H1 (cell line): ENCODE data around the gene METRN. TPM values are rescaled to one million over a fixed set of nuclear protein-coding genes. Genes with fewer than 3 reads are reported as not detected.

Experiments used
- CTCF ChIA-PET: fragments of 300-600 bp; sonication (Branson Sonifier 250); formaldehyde crosslinking; loops from one replicate; lab custom pipeline; 2021; ENCODE audit not compliant: partially characterized antibody; lab: Charles Lee
- POLR2A ChIA-PET: fragments of 300-600 bp; sonication (Branson Sonifier 250); formaldehyde crosslinking; loops from one replicate; lab custom pipeline; 2021; ENCODE audit warnings: inconsistent platforms; ENCODE audit not compliant: partially characterized antibody; lab: Charles Lee
- DNase-seq, 2 experiments: peaks; one replicate each; pipeline versions ENCODE4 v3.0.0 to v3.0.0-alpha.2; 2010 to 2022; ENCODE audit warnings: low spot score in 2 of 2, low read depth in 1 of 2, mixed read lengths in 1 of 2
- FAIRE-seq: peaks from 2 replicates; lab custom pipeline; 2011; peaks lifted over from hg19 to GRCh38; lab: Jason Lieb, UNC
- H2AFZ ChIP-seq: 2 replicates; pipeline ENCODE4 v1.8.1; 2012; ENCODE audit warnings: low read length, inconsistent platforms
- H2AK5ac ChIP-seq: 2 replicates; pipeline ENCODE4 v1.6.1; 2013; ENCODE audit warnings: low read depth, low read length
- H2BK120ac ChIP-seq: replicated peaks from 2 replicates; pipeline ENCODE3; 2013; ENCODE audit warnings: low read depth, low read length, inconsistent platforms
- H2BK12ac ChIP-seq: 2 replicates; pipeline ENCODE4 v1.6.1; 2013; ENCODE audit warnings: low read depth, low read length
- H2BK15ac ChIP-seq: 2 replicates; pipeline ENCODE4 v1.6.1; 2013; ENCODE audit warnings: low read length
- H2BK20ac ChIP-seq: 2 replicates; pipeline ENCODE4 v1.6.1; 2013; ENCODE audit warnings: low read length
- H2BK5ac ChIP-seq: 2 replicates; pipeline ENCODE4 v1.6.1; 2013; ENCODE audit warnings: low read depth, low read length
- H3K14ac ChIP-seq: 2 replicates; pipeline ENCODE4 v1.6.1; 2013; ENCODE audit warnings: inconsistent platforms; ENCODE audit not compliant: insufficient read length
- H3K18ac ChIP-seq: 2 replicates; pipeline ENCODE4 v1.6.1; 2013; ENCODE audit warnings: low read length; ENCODE audit errors: extremely low read depth
- H3K23ac ChIP-seq: 2 replicates; pipeline ENCODE4 v1.6.1; 2013; ENCODE audit warnings: inconsistent platforms; ENCODE audit not compliant: insufficient read length
- H3K23me2 ChIP-seq: 2 replicates; pipeline ENCODE4 v1.6.1; 2013; ENCODE audit warnings: low read depth, low read length
- H3K27ac ChIP-seq: 2 replicates; pipeline ENCODE4 v1.6.1; 2011; ENCODE audit warnings: low read depth, low read length, inconsistent platforms
- H3K27me3 ChIP-seq, 4 experiments: replicated peaks in 1 of 4; 1 replicate in 1 of 4; 2 replicates in 3 of 4; pipeline versions ENCODE4 v1.6.1 to v1.8.1; 2011 to 2013; ENCODE audit warnings: low read length in 3 of 4, mild to moderate bottlenecking in 3 of 4, inconsistent platforms in 2 of 4, mixed read lengths in 2 of 4, moderate library complexity in 1 of 4; ENCODE audit not compliant: control insufficient read depth in 3 of 4, insufficient read depth in 3 of 4; ENCODE audit errors: extremely low read depth in 1 of 4
- H3K36me3 ChIP-seq, 4 experiments: 2 replicates each; pipeline versions ENCODE4 v1.6.1 to v1.8.1; 2011 to 2013; ENCODE audit warnings: mild to moderate bottlenecking in 4 of 4, low read length in 3 of 4, moderate library complexity in 2 of 4, control low read depth in 1 of 4, inconsistent platforms in 1 of 4; ENCODE audit not compliant: insufficient read depth in 4 of 4, control insufficient read depth in 2 of 4
- H3K4ac ChIP-seq: replicated peaks from 2 replicates; pipeline ENCODE3; 2013; ENCODE audit warnings: low read length, low read depth, mixed read lengths, inconsistent platforms; ENCODE audit not compliant: insufficient read length
- H3K4me1 ChIP-seq, 4 experiments: replicated peaks in 1 of 4; 1 replicate in 1 of 4; 2 replicates in 3 of 4; pipeline versions ENCODE4 v1.6.1 to v1.8.1; 2011 to 2013; ENCODE audit warnings: low read length in 3 of 4, inconsistent platforms in 2 of 4, mixed read lengths in 1 of 4; ENCODE audit not compliant: insufficient read depth in 4 of 4, control insufficient read depth in 3 of 4
- H3K4me2 ChIP-seq, 2 experiments: 2 replicates each; pipeline versions ENCODE4 v1.6.1 to v1.8.1; 2011 to 2013; ENCODE audit warnings: low read depth in 2 of 2, low read length in 2 of 2, control low read depth in 1 of 2, inconsistent platforms in 1 of 2, mild to moderate bottlenecking in 1 of 2; ENCODE audit not compliant: insufficient read depth in 1 of 2
- H3K4me3 ChIP-seq, 4 experiments: fragments of 200-600, 300-600 bp in 1 of 4; sonication (generic), shearing (Covaris generic), sonication (Bioruptor Twin) in 1 of 4; 2 replicates each; pipeline versions ENCODE4 v1.5.1 to v1.8.1; 2011 to 2016; ENCODE audit warnings: low read length in 4 of 4, low read depth in 3 of 4, control low read depth in 2 of 4, inconsistent platforms in 2 of 4, mild to moderate bottlenecking in 2 of 4, mixed read lengths in 1 of 4, moderate library complexity in 1 of 4; ENCODE audit not compliant: insufficient read depth in 2 of 4; ENCODE audit errors: extremely low read depth in 1 of 4
- H3K56ac ChIP-seq: replicated peaks from 2 replicates; pipeline ENCODE3; 2013; ENCODE audit warnings: low read depth, mild to moderate bottlenecking, mixed read lengths, low read length, inconsistent platforms; ENCODE audit not compliant: insufficient read length
- H3K79me1 ChIP-seq: 2 replicates; pipeline ENCODE4 v1.6.1; 2013; ENCODE audit warnings: low read depth, low read length, control low read depth
- H3K79me2 ChIP-seq, 2 experiments: 2 replicates each; pipeline versions ENCODE4 v1.6.1 to v1.8.1; 2012 to 2013; ENCODE audit warnings: low read length in 2 of 2, mild to moderate bottlenecking in 2 of 2, inconsistent platforms in 1 of 2; ENCODE audit not compliant: insufficient read depth in 2 of 2, control insufficient read depth in 1 of 2
- H3K9ac ChIP-seq, 4 experiments: replicated peaks in 1 of 4; 1 replicate in 1 of 4; 2 replicates in 3 of 4; pipeline versions ENCODE4 v1.6.1 to v1.8.1; 2011 to 2013; ENCODE audit warnings: low read depth in 3 of 4, low read length in 3 of 4, control low read depth in 2 of 4, mild to moderate bottlenecking in 2 of 4, moderate library complexity in 2 of 4, inconsistent platforms in 1 of 4; ENCODE audit errors: extremely low read depth in 1 of 4
- H3K9me3 ChIP-seq, 2 experiments: 2 replicates each; pipeline versions ENCODE4 v1.6.1 to v1.8.1; 2012 to 2013; ENCODE audit warnings: mild to moderate bottlenecking in 2 of 2, moderate library complexity in 2 of 2, control low read depth in 1 of 2, inconsistent platforms in 1 of 2, low read depth in 1 of 2, low read length in 1 of 2, mixed read lengths in 1 of 2; ENCODE audit not compliant: insufficient read depth in 2 of 2
- H4K20me1 ChIP-seq, 2 experiments: replicated peaks in 1 of 2; 2 replicates each; pipeline versions ENCODE3 to v1.8.1; 2011 to 2013; ENCODE audit warnings: inconsistent platforms in 2 of 2, low read length in 2 of 2, mild to moderate bottlenecking in 1 of 2; ENCODE audit not compliant: insufficient read depth in 2 of 2, control insufficient read depth in 1 of 2
- H4K5ac ChIP-seq: 2 replicates; pipeline ENCODE4 v1.6.1; 2013; ENCODE audit warnings: low read length, low read depth, mixed read lengths, inconsistent platforms; ENCODE audit not compliant: insufficient read length
- H4K8ac ChIP-seq: 2 replicates; pipeline ENCODE4 v1.8.0; 2013; ENCODE audit warnings: mild to moderate bottlenecking, moderate library complexity, low read length, inconsistent platforms; ENCODE audit not compliant: insufficient read depth; ENCODE audit errors: extremely low read depth
- H4K91ac ChIP-seq: replicated peaks from 2 replicates; pipeline ENCODE3; 2013; ENCODE audit warnings: low read length, mixed read lengths, inconsistent platforms; ENCODE audit not compliant: insufficient read length
- EGR1 ChIP-seq: IDR thresholded peaks from 2 replicates; pipeline ENCODE4 v1.6.1; 2011; ENCODE audit warnings: low read depth, low read length, borderline replicate concordance
- EZH2 ChIP-seq: fragments of 200-600 bp; sonication (generic); IDR thresholded peaks from 2 replicates; pipeline ENCODE4 v1.7.1; 2012; ENCODE audit warnings: low read depth, mild to moderate bottlenecking, moderate library complexity, low read length, inconsistent platforms; ENCODE audit not compliant: severe bottlenecking
- WGBS, 2 experiments: shearing (Covaris generic) in 1 of 2; methylation state at CpG; one replicate each; pipeline versions ENCODE4 v1.1.6 to v1.1.7; 2013 to 2015; ENCODE audit warnings: low lambda C conversion rate in 2 of 2, mixed read lengths in 2 of 2, inconsistent platforms in 1 of 2, low coverage in 1 of 2, missing lambda C conversion rate in 1 of 2; ENCODE audit not compliant: insufficient replicate concordance in 2 of 2, insufficient coverage in 1 of 2, insufficient read length in 1 of 2; ENCODE audit errors: extremely low coverage in 1 of 2, missing lambda C conversion rate in 1 of 2; 5-methylcytosine and 5-hydroxymethylcytosine counted together
- polyA plus RNA-seq, 7 experiments: library from polyadenylated mRNA; depleted of rRNA in 3 of 7; stranded (reverse) in 5 of 7; unstranded in 2 of 7; fragments of >200 nt in 5 of 7; fragments of 200-250 nt in 2 of 7; gene quantifications; 1 replicate in 5 of 7; 2 replicates in 1 of 7; 4 replicates in 1 of 7; pipeline versions ENCODE4 v1.2.1 to v1.2.3, GENCODE V29; 2011 to 2013; ENCODE audit warnings: missing spikeins in 2 of 7, mixed read lengths in 2 of 7
- total RNA-seq: library from RNA; stranded (reverse); fragmentation: NEBNext Ultra II Directional; extraction: Animal tissue kit (Norgen Biotek cat#: 25700); gene quantifications from 2 replicates; pipeline ENCODE4 v1.2.1, GENCODE V29; 2021

The METRN gene
- total and polyA plus RNA-seq, 2 of the 8 experiments (the other 6 are each of a cell fraction or from before 2014, with no cell fraction given) = 18.7 to 25.8 TPM

DNA sequence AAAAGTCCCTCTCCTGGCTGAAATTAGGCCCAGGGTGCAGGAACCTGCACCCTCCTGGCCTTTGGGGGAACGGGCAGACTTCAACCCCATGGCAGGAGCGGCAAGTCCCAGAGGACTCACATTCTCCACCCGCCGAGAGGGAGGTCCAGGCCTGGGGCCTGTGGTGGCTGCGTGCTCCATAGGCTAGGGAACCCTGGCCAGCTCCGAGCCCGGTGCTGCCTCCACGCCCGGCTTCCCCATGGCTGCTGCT, 11.2 kb downstream of the METRN start:
- no peak for DNase-seq
- no peak overlapping the region for H4K5ac ChIP-seq
- H3K79me1 ChIP-seq = no peaks in the 10 kb centered on the region
- no peak overlapping the region for H2AK5ac ChIP-seq
- no peak overlapping the region for H3K4ac ChIP-seq
- H3K27me3 ChIP-seq = peaks cover 0 to 16% (median 5%) of the 10 kb centered on the region in 4 experiments; a peak in 4 of 7 replicates
- H2BK5ac ChIP-seq = no peak overlapping the region
- no peak overlapping the region for H3K23ac ChIP-seq
- CTCF ChIA-PET = interaction anchor here (0.9 to 35.8 kb wide), 5 partner anchors 9 to 330 kb away, joined by 3 to 977 read pairs (median 424); partner anchors contain the start of genes ANTKMT, CCDC78, CHTF18 and CIAO3
- FAIRE-seq = no peak
- peaks cover 0 to 6% (median 0%) of the 10 kb centered on the region in 4 experiments; a peak in 1 of 8 replicates for H3K36me3 ChIP-seq
- peak overlapping the region; percentile 81; the same call in 1 of the 2 replicates for H2BK15ac ChIP-seq
- 43% methylated on average over 9 of the region's 9 CpGs; no CpG with 5 or more reads in 1 of the 2 experiments for WGBS, 2 experiments
- no peaks in the 10 kb centered on the region for H3K79me2 ChIP-seq
- H4K20me1 ChIP-seq = peaks cover 3 to 12% of the 10 kb centered on the region in 2 experiments
- no peaks in the 10 kb centered on the region; a peak in 1 of 4 replicates for H3K9me3 ChIP-seq
- H2BK120ac ChIP-seq = no peak overlapping the region
- H3K14ac ChIP-seq = no peak overlapping the region
- H2BK12ac ChIP-seq = 0 out of 2 replicates have a peak overlapping the region, but pooled peaks have one; percentile 68
- POLR2A ChIA-PET = interaction anchor here (0.8 to 23.0 kb wide), 14 partner anchors 1 to 77 kb away, joined by 3 to 353 read pairs (median 6); partner anchors contain the start of genes ANTKMT, CCDC78, CHTF18 and CIAO3
- 0 out of 2 replicates have a peak overlapping the region, but pooled peaks have one; percentile 71 for H3K18ac ChIP-seq
- no peak overlapping the region for H2BK20ac ChIP-seq
- peak overlapping the region; percentile 57 for H4K8ac ChIP-seq
- H3K9ac ChIP-seq = no peak overlapping the region
- H3K4me3 ChIP-seq = peak overlapping the region; percentile 33 to 83 (median 50); a peak in 4 of 8 replicates
- TF ChIP-seq EZH2 = peak; percentile 23
- TF ChIP-seq EGR1 = no peak
- no peak overlapping the region for H3K56ac ChIP-seq
- no peak overlapping the region for H3K27ac ChIP-seq
- peaks cover 19% of the 10 kb centered on the region; the same call in 1 of the 2 replicates for H3K23me2 ChIP-seq
- H3K4me2 ChIP-seq = peak overlapping the region; percentile 81 to 93
- H2AFZ ChIP-seq = no peak overlapping the region
- H4K91ac ChIP-seq = no peak overlapping the region
- peaks cover 0 to 14% (median 8%) of the 10 kb centered on the region in 4 experiments; a peak in 5 of 7 replicates for H3K4me1 ChIP-seq
